A549 (cell line): Measurements from ENCODE around the gene CPLANE2. TPM values are rescaled to one million over a fixed set of nuclear protein-coding genes. Genes with fewer than 3 reads are reported as not detected.

Source experiments
- ATAC-seq, 2 experiments: fragments of 200-7000 bp in 1 of 2; fragments of >200 bp in 1 of 2; cut with Nextera tagmentation in 1 of 2; cut with Tn5 transposase in 1 of 2; 3 replicates each; pipeline versions ENCODE4 v1.8.0 to v1.9.1; 2018 to 2020; ENCODE audit warnings: mild to moderate bottlenecking in 1 of 2, moderate library complexity in 1 of 2
- CTCF ChIA-PET: fragments of 300-600 bp; sonication (Branson Sonifier 250); formaldehyde crosslinking; extraction: SDS; loops from one replicate; lab custom pipeline; 2021; ENCODE audit warnings: antibody characterized with exemption, inconsistent platforms; lab: Yijun Ruan, JAX
- POLR2A ChIA-PET: fragments of 350-600 bp; formaldehyde crosslinking; extraction: SDS; loops from one replicate; lab custom pipeline; 2021; ENCODE audit warnings: antibody characterized with exemption, inconsistent platforms; lab: Yijun Ruan, JAX
- DNase-seq, 2 experiments: peaks; one replicate each; pipeline versions ENCODE4 v3.0.0 to v3.0.0-alpha.2; 2011 to 2016; ENCODE audit warnings: low read depth in 1 of 2, low spot score in 1 of 2
- FAIRE-seq: peaks from 2 replicates; lab custom pipeline; 2011; peaks lifted over from hg19 to GRCh38; lab: Jason Lieb, UNC
- H3K27ac ChIP-seq, 2 experiments: fragments of >200 bp; sonication (Bioruptor Twin); formaldehyde crosslinking; 3 replicates each; pipeline ENCODE4 v1.5.1; 2016 to 2017
- H3K4me1 ChIP-seq: fragments of >200 bp; sonication (Bioruptor Twin); formaldehyde crosslinking; 3 replicates; pipeline ENCODE4 v1.6.1; 2016
- H3K4me2 ChIP-seq: fragments of >200 bp; sonication (Bioruptor Twin); formaldehyde crosslinking; 3 replicates; pipeline ENCODE4 v1.6.1; 2016
- H3K4me3 ChIP-seq: fragments of >200 bp; sonication (Bioruptor Twin); formaldehyde crosslinking; 3 replicates; pipeline ENCODE4 v1.5.1; 2016
- H3K9me3 ChIP-seq: fragments of >200 bp; sonication (Bioruptor Twin); formaldehyde crosslinking; 3 replicates; pipeline ENCODE4 v1.6.1; 2016
- CBX2 ChIP-seq: fragments of 200-600 bp; sonication (generic); IDR thresholded peaks from 2 replicates; pipeline ENCODE4 v1.6.1; 2016; ENCODE audit warnings: low read depth, mild to moderate bottlenecking, borderline replicate concordance
- CBX8 ChIP-seq: fragments of 200-600 bp; sonication (generic); IDR thresholded peaks from 2 replicates; pipeline ENCODE4 v1.6.1; 2016
- CHD4 ChIP-seq: fragments of 200-600 bp; sonication (generic); IDR thresholded peaks from 2 replicates; pipeline ENCODE4 v1.6.1; 2016; ENCODE audit warnings: antibody characterized with exemption, mild to moderate bottlenecking, borderline replicate concordance
- EHF ChIP-seq: fragments of 250-450 bp; sonication (Bioruptor Pico); IDR thresholded peaks from 2 replicates; pipeline ENCODE4 v1.5.0; 2020; ENCODE audit warnings: mild to moderate bottlenecking
- FOSL2 ChIP-seq, 2 experiments: fragments of 450-650 bp in 1 of 2; fragments of >200 bp in 1 of 2; sonication (Bioruptor Twin) in 1 of 2; formaldehyde crosslinking; IDR thresholded peaks; 2 replicates each; pipeline versions ENCODE4 v1.5.0 to v1.6.1; 2016 to 2020; ENCODE audit warnings: mild to moderate bottlenecking in 1 of 2, moderate library complexity in 1 of 2
- GATA3 ChIP-seq: IDR thresholded peaks from 2 replicates; pipeline ENCODE4 v1.6.1; 2012; ENCODE audit warnings: borderline replicate concordance
- HOXA7 ChIP-seq: fragments of 250-450 bp; sonication (Bioruptor Pico); IDR thresholded peaks from 2 replicates; pipeline ENCODE4 v1.5.0; 2020; ENCODE audit warnings: mild to moderate bottlenecking, moderate library complexity
- HOXB5 ChIP-seq: fragments of 250-450 bp; sonication (Bioruptor Pico); IDR thresholded peaks from 2 replicates; pipeline ENCODE4 v1.5.0; 2020; ENCODE audit warnings: mild to moderate bottlenecking, moderate library complexity
- JUN ChIP-seq, 2 experiments: fragments of >200 bp; sonication (Bioruptor Twin); formaldehyde crosslinking; IDR thresholded peaks; 2 replicates in 1 of 2; 3 replicates in 1 of 2; pipeline ENCODE4 v1.6.1; 2016 to 2017
- JUNB ChIP-seq: fragments of >200 bp; sonication (Bioruptor Twin); formaldehyde crosslinking; IDR thresholded peaks from 2 replicates; pipeline ENCODE4 v1.6.1; 2016
- KDM5A ChIP-seq: fragments of 200-600 bp; sonication (generic); IDR thresholded peaks from 2 replicates; pipeline ENCODE4 v1.6.1; 2016; ENCODE audit warnings: antibody characterized with exemption, mild to moderate bottlenecking
- MAFK ChIP-seq: fragments of 450-650 bp; IDR thresholded peaks from 2 replicates; pipeline ENCODE4 v1.6.1; 2014; ENCODE audit not compliant: partially characterized antibody
- MYC ChIP-seq: IDR thresholded peaks from 2 replicates; pipeline ENCODE4 v1.6.1; 2012; ENCODE audit warnings: mild to moderate bottlenecking, inconsistent platforms, low read length, improper control_type of control experiment, borderline replicate concordance
- NPAS2 ChIP-seq: fragments of 250-450 bp; sonication (Bioruptor Pico); IDR thresholded peaks from 2 replicates; pipeline ENCODE4 v1.8.0; 2022; ENCODE audit warnings: mild to moderate bottlenecking, moderate library complexity, borderline replicate concordance
- NR3C1 ChIP-seq: fragments of >200 bp; sonication (Bioruptor Twin); formaldehyde crosslinking; IDR thresholded peaks from 3 replicates; pipeline ENCODE4 v1.6.1; 2017
- RCOR1 ChIP-seq: fragments of 150-350 bp; IDR thresholded peaks from 2 replicates; pipeline ENCODE4 v1.6.1; 2014; ENCODE audit warnings: antibody characterized with exemption, low read length, low read depth
- RFX5 ChIP-seq: fragments of 450-650 bp; IDR thresholded peaks from 2 replicates; pipeline ENCODE4 v1.7.1; 2014; ENCODE audit warnings: antibody characterized with exemption, mild to moderate bottlenecking, moderate library complexity
- ZFP36 ChIP-seq: fragments of 450-650 bp; IDR thresholded peaks from 2 replicates; pipeline ENCODE4 v1.6.1; 2014; ENCODE audit warnings: borderline replicate concordance; ENCODE audit not compliant: partially characterized antibody
- ZNF302 ChIP-seq: fragments of 250-450 bp; sonication (Bioruptor Pico); IDR thresholded peaks from 2 replicates; pipeline ENCODE4 v1.9.0; 2021; ENCODE audit warnings: inconsistent platforms, mild to moderate bottlenecking, moderate library complexity
- WGBS: methylation state at CpG from one replicate; pipeline ENCODE4 v1.1.6; 2017; ENCODE audit errors: missing lambda C conversion rate; 5-methylcytosine and 5-hydroxymethylcytosine counted together
- polyA plus RNA-seq, 4 experiments: library from polyadenylated mRNA; depleted of rRNA in 3 of 4; stranded (reverse); fragments of >200 nt; fragmentation: RNase III in 1 of 4; extraction: RNeasy Plus Mini Kit Qiagen cat#74134 plus additional on column Dnase treatment in 1 of 4; gene quantifications; 2 replicates in 3 of 4; 3 replicates in 1 of 4; pipeline ENCODE4 v1.2.3, GENCODE V29; 2011 to 2017
- TF ChIP-seq, protein P1 (sequence below): fragments of 200-600 bp; sonication (generic); IDR thresholded peaks from 2 replicates; pipeline ENCODE4 v1.6.1; 2016; ENCODE audit warnings: antibody characterized with exemption, mild to moderate bottlenecking, moderate library complexity
- TF ChIP-seq, protein P2 (sequence below): fragments of >200 bp; sonication (Bioruptor Twin); formaldehyde crosslinking; IDR thresholded peaks from 3 replicates; pipeline ENCODE4 v1.5.1; 2016
- TF ChIP-seq, protein P3 (sequence below): fragments of >200 bp; sonication (Bioruptor Twin); formaldehyde crosslinking; IDR thresholded peaks from 2 replicates; pipeline ENCODE4 v1.6.1; 2016
- TF ChIP-seq, protein P4 (sequence below): fragments of >200 bp; sonication (Bioruptor Twin); formaldehyde crosslinking; IDR thresholded peaks from 3 replicates; pipeline ENCODE4 v1.6.1; 2016
- TF ChIP-seq, protein P5 (sequence below): fragments of 150-350 bp; IDR thresholded peaks from 2 replicates; pipeline ENCODE4 v1.6.1; 2014; ENCODE audit warnings: low read depth, mild to moderate bottlenecking, low read length
- TF ChIP-seq, protein P6 (sequence below): IDR thresholded peaks from 2 replicates; pipeline ENCODE4 v1.6.1; 2012

Gene CPLANE2
- polyA plus RNA-seq, 2 of the 4 experiments (the other 2 are of a cell fraction), result 2.4 to 3.7 TPM

DNA sequence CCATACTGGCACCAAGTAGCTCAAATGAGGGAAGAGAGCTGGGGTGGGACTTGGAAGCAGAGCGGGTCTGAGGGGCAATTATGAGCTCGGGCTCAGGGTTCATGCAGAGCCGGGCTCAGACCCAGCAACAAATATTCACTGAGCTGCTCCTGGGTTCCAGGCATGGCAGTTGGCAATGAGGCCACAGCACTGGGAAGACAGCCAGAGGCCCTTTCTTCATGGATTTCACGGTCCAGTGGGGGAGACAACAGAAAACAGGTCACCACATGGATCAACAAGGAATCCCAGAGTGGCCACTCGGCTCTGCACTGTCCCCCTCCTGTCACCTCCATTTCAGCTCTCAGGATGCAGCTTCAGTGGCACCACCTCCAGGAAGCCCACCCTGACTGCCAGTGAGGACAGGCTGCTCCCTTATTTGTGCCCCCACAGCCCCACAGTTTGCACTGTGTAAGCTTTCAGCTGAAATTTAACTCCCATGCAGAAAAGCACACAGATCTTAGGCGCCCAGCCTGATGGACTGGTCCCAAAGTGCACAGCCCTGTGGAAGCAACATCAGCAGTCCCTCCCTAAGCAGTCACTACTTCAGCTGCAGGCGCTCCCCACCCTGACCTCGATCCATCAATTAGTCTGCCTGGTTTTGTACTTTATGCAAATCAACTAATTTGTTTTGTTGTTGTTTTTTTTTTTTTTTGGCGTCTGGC is 46.9 kb downstream of the CPLANE2 start:
- ATAC-seq (no peak), FAIRE-seq (no peak), DNase-seq (no peak)
- peak overlapping the region; percentile 81 for H3K4me2 ChIP-seq
- CTCF ChIA-PET, result interaction anchor here (1.0 to 14.7 kb wide), 13 partner anchors 10 to 116 kb away, joined by 3 to 318 read pairs (median 5); partner anchors contain the start of genes CPLANE2, EPHA2 and FAM131C
- TF ChIP-seq EHF, result no peak
- TF ChIP-seq CBX2, result no peak
- peak; percentile 92 for TF ChIP-seq ZFP36
- peaks cover 48% of the 10 kb centered on the region for H3K4me1 ChIP-seq
- 69% methylated on average over 8 of the region's 9 CpGs for WGBS
- H3K4me3 ChIP-seq, result no peak overlapping the region
- peak overlapping the region; percentile 93 to 95 for H3K27ac ChIP-seq
- no peaks in the 10 kb centered on the region for H3K9me3 ChIP-seq
- POLR2A ChIA-PET, result no interaction called here

DNA sequence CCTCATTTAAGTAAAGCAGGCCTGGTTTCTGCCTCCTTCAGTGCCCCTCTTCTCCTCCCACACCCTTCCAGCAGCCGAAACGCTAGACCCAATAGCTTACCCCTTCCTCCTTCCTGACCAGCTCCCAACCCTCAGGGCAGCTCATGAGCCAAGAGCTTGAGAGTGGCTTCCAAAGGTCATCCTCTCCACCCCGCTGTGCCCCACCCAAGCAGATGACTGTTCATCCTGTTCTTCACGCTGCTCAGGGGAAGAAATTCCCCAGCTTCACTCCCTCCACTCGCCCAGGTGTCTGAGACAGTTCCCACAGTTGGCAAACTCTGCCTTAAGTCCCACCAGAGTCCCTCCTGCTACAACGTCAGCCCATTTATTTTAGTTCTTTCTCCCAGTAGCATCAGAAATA is 48.0 kb downstream of the CPLANE2 start:
- WGBS, result 3% methylated on average over 6 of the region's 6 CpGs
- CTCF ChIA-PET, result interaction anchor here (1.0 to 14.7 kb wide), 17 partner anchors 11 to 158 kb away, joined by 3 to 318 read pairs (median 5); partner anchors contain the start of genes EPHA2 and FAM131C
- Histone ChIP-seq H3K4me3 (no peak overlapping the region), H3K27ac (peak overlapping the region; percentile 93 to 95), H3K9me3 (no peaks in the 10 kb centered on the region), H3K4me1 (peaks cover 59% of the 10 kb centered on the region), H3K4me2 (peak overlapping the region; percentile 81)
- POLR2A ChIA-PET, result interaction anchor here (0.6 to 1.4 kb wide), 3 partner anchors 18 to 110 kb away, joined by 3 to 7 read pairs (median 7); no protein-coding TSS in a partner anchor
- DNase-seq (peak in 1 of 2 experiments; percentile 89), ATAC-seq (peak; percentile 71 to 78), FAIRE-seq (peak; percentile 43)
- TF ChIP-seq CBX8 (no peak), JUN (IDR thresholded peaks at IDR 0.05) (0 out of 5 replicates have a peak, but pooled peaks of 1 of the 2 experiments have one; percentile 19), MYC (no peak), GATA3 (peak; percentile 21; the same call in 1 of the 2 replicates), HOXA7 (CRISPR knock-in tag) (no peak), RCOR1 (no peak), CHD4 (no peak), RFX5 (no peak), JUNB (no peak), NPAS2 (CRISPR knock-in tag) (no peak), MAFK (no peak), CBX2 (no peak), FOSL2 (IDR thresholded peaks at IDR 0.05) (no peak), FOSL2 (CRISPR knock-in tag; IDR thresholded peaks at IDR 0.05) (no peak), HOXB5 (CRISPR knock-in tag) (no peak), ZNF302 (no peak), NR3C1 (no peak), KDM5A (no peak)
- TF ChIP-seq, protein P1, sequence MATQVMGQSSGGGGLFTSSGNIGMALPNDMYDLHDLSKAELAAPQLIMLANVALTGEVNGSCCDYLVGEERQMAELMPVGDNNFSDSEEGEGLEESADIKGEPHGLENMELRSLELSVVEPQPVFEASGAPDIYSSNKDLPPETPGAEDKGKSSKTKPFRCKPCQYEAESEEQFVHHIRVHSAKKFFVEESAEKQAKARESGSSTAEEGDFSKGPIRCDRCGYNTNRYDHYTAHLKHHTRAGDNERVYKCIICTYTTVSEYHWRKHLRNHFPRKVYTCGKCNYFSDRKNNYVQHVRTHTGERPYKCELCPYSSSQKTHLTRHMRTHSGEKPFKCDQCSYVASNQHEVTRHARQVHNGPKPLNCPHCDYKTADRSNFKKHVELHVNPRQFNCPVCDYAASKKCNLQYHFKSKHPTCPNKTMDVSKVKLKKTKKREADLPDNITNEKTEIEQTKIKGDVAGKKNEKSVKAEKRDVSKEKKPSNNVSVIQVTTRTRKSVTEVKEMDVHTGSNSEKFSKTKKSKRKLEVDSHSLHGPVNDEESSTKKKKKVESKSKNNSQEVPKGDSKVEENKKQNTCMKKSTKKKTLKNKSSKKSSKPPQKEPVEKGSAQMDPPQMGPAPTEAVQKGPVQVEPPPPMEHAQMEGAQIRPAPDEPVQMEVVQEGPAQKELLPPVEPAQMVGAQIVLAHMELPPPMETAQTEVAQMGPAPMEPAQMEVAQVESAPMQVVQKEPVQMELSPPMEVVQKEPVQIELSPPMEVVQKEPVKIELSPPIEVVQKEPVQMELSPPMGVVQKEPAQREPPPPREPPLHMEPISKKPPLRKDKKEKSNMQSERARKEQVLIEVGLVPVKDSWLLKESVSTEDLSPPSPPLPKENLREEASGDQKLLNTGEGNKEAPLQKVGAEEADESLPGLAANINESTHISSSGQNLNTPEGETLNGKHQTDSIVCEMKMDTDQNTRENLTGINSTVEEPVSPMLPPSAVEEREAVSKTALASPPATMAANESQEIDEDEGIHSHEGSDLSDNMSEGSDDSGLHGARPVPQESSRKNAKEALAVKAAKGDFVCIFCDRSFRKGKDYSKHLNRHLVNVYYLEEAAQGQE, result no peak
- TF ChIP-seq, protein P2, sequence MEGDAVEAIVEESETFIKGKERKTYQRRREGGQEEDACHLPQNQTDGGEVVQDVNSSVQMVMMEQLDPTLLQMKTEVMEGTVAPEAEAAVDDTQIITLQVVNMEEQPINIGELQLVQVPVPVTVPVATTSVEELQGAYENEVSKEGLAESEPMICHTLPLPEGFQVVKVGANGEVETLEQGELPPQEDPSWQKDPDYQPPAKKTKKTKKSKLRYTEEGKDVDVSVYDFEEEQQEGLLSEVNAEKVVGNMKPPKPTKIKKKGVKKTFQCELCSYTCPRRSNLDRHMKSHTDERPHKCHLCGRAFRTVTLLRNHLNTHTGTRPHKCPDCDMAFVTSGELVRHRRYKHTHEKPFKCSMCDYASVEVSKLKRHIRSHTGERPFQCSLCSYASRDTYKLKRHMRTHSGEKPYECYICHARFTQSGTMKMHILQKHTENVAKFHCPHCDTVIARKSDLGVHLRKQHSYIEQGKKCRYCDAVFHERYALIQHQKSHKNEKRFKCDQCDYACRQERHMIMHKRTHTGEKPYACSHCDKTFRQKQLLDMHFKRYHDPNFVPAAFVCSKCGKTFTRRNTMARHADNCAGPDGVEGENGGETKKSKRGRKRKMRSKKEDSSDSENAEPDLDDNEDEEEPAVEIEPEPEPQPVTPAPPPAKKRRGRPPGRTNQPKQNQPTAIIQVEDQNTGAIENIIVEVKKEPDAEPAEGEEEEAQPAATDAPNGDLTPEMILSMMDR, result no peak
- TF ChIP-seq, protein P3, sequence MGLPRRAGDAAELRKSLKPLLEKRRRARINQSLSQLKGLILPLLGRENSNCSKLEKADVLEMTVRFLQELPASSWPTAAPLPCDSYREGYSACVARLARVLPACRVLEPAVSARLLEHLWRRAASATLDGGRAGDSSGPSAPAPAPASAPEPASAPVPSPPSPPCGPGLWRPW, result no peak
- TF ChIP-seq, protein P4, sequence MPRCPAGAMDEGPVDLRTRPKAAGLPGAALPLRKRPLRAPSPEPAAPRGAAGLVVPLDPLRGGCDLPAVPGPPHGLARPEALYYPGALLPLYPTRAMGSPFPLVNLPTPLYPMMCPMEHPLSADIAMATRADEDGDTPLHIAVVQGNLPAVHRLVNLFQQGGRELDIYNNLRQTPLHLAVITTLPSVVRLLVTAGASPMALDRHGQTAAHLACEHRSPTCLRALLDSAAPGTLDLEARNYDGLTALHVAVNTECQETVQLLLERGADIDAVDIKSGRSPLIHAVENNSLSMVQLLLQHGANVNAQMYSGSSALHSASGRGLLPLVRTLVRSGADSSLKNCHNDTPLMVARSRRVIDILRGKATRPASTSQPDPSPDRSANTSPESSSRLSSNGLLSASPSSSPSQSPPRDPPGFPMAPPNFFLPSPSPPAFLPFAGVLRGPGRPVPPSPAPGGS, result no peak
- TF ChIP-seq, protein P5, sequence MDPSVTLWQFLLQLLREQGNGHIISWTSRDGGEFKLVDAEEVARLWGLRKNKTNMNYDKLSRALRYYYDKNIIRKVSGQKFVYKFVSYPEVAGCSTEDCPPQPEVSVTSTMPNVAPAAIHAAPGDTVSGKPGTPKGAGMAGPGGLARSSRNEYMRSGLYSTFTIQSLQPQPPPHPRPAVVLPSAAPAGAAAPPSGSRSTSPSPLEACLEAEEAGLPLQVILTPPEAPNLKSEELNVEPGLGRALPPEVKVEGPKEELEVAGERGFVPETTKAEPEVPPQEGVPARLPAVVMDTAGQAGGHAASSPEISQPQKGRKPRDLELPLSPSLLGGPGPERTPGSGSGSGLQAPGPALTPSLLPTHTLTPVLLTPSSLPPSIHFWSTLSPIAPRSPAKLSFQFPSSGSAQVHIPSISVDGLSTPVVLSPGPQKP, result no peak
- TF ChIP-seq, protein P6, sequence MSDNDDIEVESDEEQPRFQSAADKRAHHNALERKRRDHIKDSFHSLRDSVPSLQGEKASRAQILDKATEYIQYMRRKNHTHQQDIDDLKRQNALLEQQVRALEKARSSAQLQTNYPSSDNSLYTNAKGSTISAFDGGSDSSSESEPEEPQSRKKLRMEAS, result peak; percentile 46; the same call in 1 of the 2 replicates
